ENCODE results near the gene DNAJA3. TPM values are rescaled to one million over a fixed set of nuclear protein-coding genes. Genes with fewer than 3 reads are reported as not detected.
"Not testable (repeated sequence)": the region's sequence is repeated elsewhere in the genome, so short reads cannot be mapped to it uniquely, and the experiment has no call there.

DNAJA3 gene
- total RNA-seq, 2 experiments from 2014 or later, result 74.6 to 75.0 TPM

GRCh38 chr16:4390266-4391260 is 35.1 kb upstream of the DNAJA3 start:
- intact Hi-C loops (cut with micrococcal nuclease), result no loop called here
- ChIA-PET CTCF (interaction anchor here (3.2 kb wide), 1 partner anchor 13 kb away, joined by 15 read pairs; no protein-coding TSS in a partner anchor), POLR2A (no interaction called here)
- Mint-ChIP-seq H3K27me3 (no peaks in the 10 kb centered on the region), H3K36me3 (peaks cover 7% of the 10 kb centered on the region), H3K27ac (no peak overlapping the region), H3K9me3 (no peaks in the 10 kb centered on the region), H3K4me1 (ENCODE audit: low read depth) (no peaks in the 10 kb centered on the region), H3K4me3 (no peak overlapping the region)
- DNase-seq, result no peak

GRCh38 chr16:4391631-4392381 is 33.9 kb upstream of the DNAJA3 start:
- no peak for DNase-seq
- POLR2A ChIA-PET, result no interaction called here
- no peaks in the 10 kb centered on the region for H3K27me3 Mint-ChIP-seq
- intact Hi-C loops (cut with micrococcal nuclease), result no loop called here
- no peak overlapping the region for H3K27ac Mint-ChIP-seq
- no peaks in the 10 kb centered on the region for H3K9me3 Mint-ChIP-seq
- H3K36me3 Mint-ChIP-seq, result peaks cover 10% of the 10 kb centered on the region
- CTCF ChIA-PET, result interaction anchor here (0.9 to 3.3 kb wide), 3 partner anchors 11 to 33 kb away, joined by 3 to 33 read pairs (median 15); no protein-coding TSS in a partner anchor
- no peak overlapping the region for H3K4me3 Mint-ChIP-seq
- no peaks in the 10 kb centered on the region for H3K4me1 Mint-ChIP-seq (ENCODE audit: low read depth)

GRCh38 chr16:4392382-4393239 is 33.1 kb upstream of the DNAJA3 start:
- H3K36me3 Mint-ChIP-seq, result peaks cover 10% of the 10 kb centered on the region
- H3K9me3 Mint-ChIP-seq, result no peaks in the 10 kb centered on the region
- intact Hi-C loops (cut with micrococcal nuclease), result no loop called here
- no peak for DNase-seq
- CTCF ChIA-PET, result interaction anchor here (3.3 kb wide), 1 partner anchor 11 kb away, joined by 33 read pairs; no protein-coding TSS in a partner anchor
- POLR2A ChIA-PET, result no interaction called here
- no peak overlapping the region for H3K4me3 Mint-ChIP-seq
- H3K27ac Mint-ChIP-seq, result no peak overlapping the region
- no peaks in the 10 kb centered on the region for H3K4me1 Mint-ChIP-seq (ENCODE audit: low read depth)
- H3K27me3 Mint-ChIP-seq, result no peaks in the 10 kb centered on the region

- H3K27ac Mint-ChIP-seq, result no peak overlapping the region
- no peaks in the 10 kb centered on the region for H3K4me1 Mint-ChIP-seq (ENCODE audit: low read depth)
- intact Hi-C loops (cut with micrococcal nuclease), result no loop called here
- H3K4me3 Mint-ChIP-seq, result no peak overlapping the region
- H3K27me3 Mint-ChIP-seq, result no peaks in the 10 kb centered on the region
- peaks cover 10% of the 10 kb centered on the region for H3K36me3 Mint-ChIP-seq
- no peaks in the 10 kb centered on the region for H3K9me3 Mint-ChIP-seq
- no peak for DNase-seq
- CTCF ChIA-PET, result interaction anchor here (3.3 kb wide), 1 partner anchor 10 kb away, joined by 33 read pairs; no protein-coding TSS in a partner anchor
- POLR2A ChIA-PET, result no interaction called here
Observed at GRCh38 chr16:4393240-4393600, 32.4 kb upstream of the DNAJA3 start.

GRCh38 chr16:4393850-4394249 is 31.8 kb upstream of the DNAJA3 start:
- CTCF ChIA-PET, result interaction anchor here (3.3 kb wide), 1 partner anchor 9 kb away, joined by 33 read pairs; no protein-coding TSS in a partner anchor
- intact Hi-C loops (cut with micrococcal nuclease); POLR2A ChIA-PET; H3K27me3 Mint-ChIP-seq; H3K9me3 Mint-ChIP-seq; H3K4me3 Mint-ChIP-seq; DNase-seq; H3K4me1 Mint-ChIP-seq (ENCODE audit: low read depth); H3K27ac Mint-ChIP-seq: not testable (repeated sequence)
- H3K36me3 Mint-ChIP-seq, result peaks cover 10% of the 10 kb centered on the region

- Mint-ChIP-seq H3K4me3 (no peak overlapping the region), H3K27ac (no peak overlapping the region), H3K36me3 (peaks cover 10% of the 10 kb centered on the region), H3K9me3 (no peaks in the 10 kb centered on the region), H3K27me3 (no peaks in the 10 kb centered on the region), H3K4me1 (ENCODE audit: low read depth) (no peaks in the 10 kb centered on the region)
- ChIA-PET CTCF (interaction anchor here (3.3 kb wide), 1 partner anchor 8 kb away, joined by 33 read pairs; no protein-coding TSS in a partner anchor), POLR2A (no interaction called here)
- no peak for DNase-seq
- intact Hi-C loops (cut with micrococcal nuclease), result no loop called here
Observed at GRCh38 chr16:4395055-4395726, 30.5 kb upstream of the DNAJA3 start.

GRCh38 chr16:4399001-4399730 is 26.5 kb upstream of the DNAJA3 start:
- Mint-ChIP-seq H3K36me3 (peaks cover 17% of the 10 kb centered on the region), H3K27me3 (no peaks in the 10 kb centered on the region), H3K27ac (no peak overlapping the region), H3K4me3 (no peak overlapping the region), H3K4me1 (ENCODE audit: low read depth) (no peaks in the 10 kb centered on the region), H3K9me3 (no peaks in the 10 kb centered on the region)
- DNase-seq, result no peak
- POLR2A ChIA-PET, result interaction anchor here (0.7 kb wide), 1 partner anchor 154 kb away, joined by 3 read pairs; no protein-coding TSS in a partner anchor
- intact Hi-C loops (cut with micrococcal nuclease), result no loop called here
- CTCF ChIA-PET, result interaction anchor here (7.7 kb wide), 1 partner anchor 15 kb away, joined by 67 read pairs; the partner anchor contains the start of gene CORO7

GRCh38 chr16:4401094-4401501 is 24.6 kb upstream of the DNAJA3 start:
- intact Hi-C loops (cut with micrococcal nuclease), result no loop called here
- Mint-ChIP-seq H3K4me3 (no peak overlapping the region), H3K9me3 (no peaks in the 10 kb centered on the region), H3K27me3 (no peaks in the 10 kb centered on the region), H3K27ac (no peak overlapping the region), H3K36me3 (peaks cover 23% of the 10 kb centered on the region), H3K4me1 (ENCODE audit: low read depth) (no peaks in the 10 kb centered on the region)
- DNase-seq, result no peak
- POLR2A ChIA-PET, result no interaction called here
- CTCF ChIA-PET, result interaction anchor here (0.6 to 7.7 kb wide), 3 partner anchors 13 to 42 kb away, joined by 3 to 67 read pairs (median 34); partner anchors contain the start of gene CORO7

GRCh38 chr16:4401510-4401909 is 24.2 kb upstream of the DNAJA3 start:
- intact Hi-C loops (cut with micrococcal nuclease), result no loop called here
- Mint-ChIP-seq H3K27ac (no peak overlapping the region), H3K36me3 (peaks cover 24% of the 10 kb centered on the region), H3K4me3 (no peak overlapping the region), H3K27me3 (no peaks in the 10 kb centered on the region), H3K9me3 (no peaks in the 10 kb centered on the region), H3K4me1 (ENCODE audit: low read depth) (no peaks in the 10 kb centered on the region)
- no peak for DNase-seq
- ChIA-PET CTCF (interaction anchor here (0.6 to 7.7 kb wide), 7 partner anchors 8 to 130 kb away, joined by 3 to 67 read pairs (median 6); partner anchors contain the start of gene CORO7), POLR2A (no interaction called here)

- Mint-ChIP-seq H3K27ac (no peak overlapping the region), H3K27me3 (no peaks in the 10 kb centered on the region), H3K36me3 (peaks cover 24% of the 10 kb centered on the region), H3K4me1 (ENCODE audit: low read depth) (no peaks in the 10 kb centered on the region), H3K4me3 (no peak overlapping the region), H3K9me3 (no peaks in the 10 kb centered on the region)
- ChIA-PET POLR2A (interaction anchor here (0.8 to 1.7 kb wide), 2 partner anchors 13 to 52 kb away, joined by 5 to 6 read pairs; partner anchors contain the start of gene PAM16), CTCF (interaction anchor here (0.8 to 7.7 kb wide), 29 partner anchors 9 to 711 kb away, joined by 3 to 67 read pairs (median 4); partner anchors contain the start of genes CORO7, PAM16 and TFAP4)
- DNase-seq, result peak; percentile 74
- intact Hi-C loops (cut with micrococcal nuclease), result loop anchor here (2.0 kb wide), 1 partner anchor 44 kb away; no protein-coding TSS in a partner anchor
Observed at GRCh38 chr16:4402439-4403132, 23.1 kb upstream of the DNAJA3 start.
